GM12874 (cell line): ENCODE data around the gene ANTKMT.

Source experiments
- TF ChIP-seq, protein P1 (sequence below): IDR thresholded peaks from 2 replicates; pipeline ENCODE4 v1.5.1; 2011; ENCODE audit warnings: low read depth, mild to moderate bottlenecking, control low read depth, low read length, moderate library complexity; ENCODE audit not compliant: insufficient read depth

ANTKMT gene

DNA sequence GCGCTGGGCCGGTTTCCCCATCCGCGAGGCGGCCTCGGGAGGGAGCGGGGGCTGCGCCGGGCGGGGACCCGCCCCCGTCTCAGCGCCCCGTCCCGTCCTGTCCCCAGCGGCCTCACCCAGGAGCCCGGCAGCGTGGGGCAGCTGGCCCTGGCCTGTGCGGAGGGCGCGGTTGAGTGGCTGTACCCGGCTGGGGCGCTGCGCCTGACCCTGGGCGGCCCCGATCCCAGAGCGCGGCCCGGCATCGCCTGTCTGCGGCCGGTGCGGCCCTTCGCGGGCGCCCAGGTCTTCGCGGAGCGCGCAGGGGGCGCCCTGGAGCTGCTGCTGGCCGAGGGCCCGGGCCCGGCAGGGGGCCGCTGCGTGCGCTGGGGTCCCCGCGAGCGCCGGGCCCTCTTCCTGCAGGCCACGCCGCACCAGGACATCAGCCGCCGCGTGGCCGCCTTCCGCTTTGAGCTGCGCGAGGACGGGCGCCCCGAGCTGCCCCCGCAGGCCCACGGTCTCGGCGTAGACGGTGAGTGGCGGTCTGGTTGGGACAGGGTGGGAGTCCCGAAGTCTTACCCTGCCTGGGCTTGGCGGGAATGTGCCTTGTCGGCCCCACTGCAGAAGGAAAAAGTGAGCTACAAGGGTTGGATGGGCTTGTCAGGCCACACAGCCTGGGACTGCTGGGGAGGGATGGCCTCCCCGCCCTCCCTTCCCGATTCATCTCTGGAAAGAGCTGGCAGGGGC lies 5.3 kb upstream of the ANTKMT start:
- TF ChIP-seq, protein P1, sequence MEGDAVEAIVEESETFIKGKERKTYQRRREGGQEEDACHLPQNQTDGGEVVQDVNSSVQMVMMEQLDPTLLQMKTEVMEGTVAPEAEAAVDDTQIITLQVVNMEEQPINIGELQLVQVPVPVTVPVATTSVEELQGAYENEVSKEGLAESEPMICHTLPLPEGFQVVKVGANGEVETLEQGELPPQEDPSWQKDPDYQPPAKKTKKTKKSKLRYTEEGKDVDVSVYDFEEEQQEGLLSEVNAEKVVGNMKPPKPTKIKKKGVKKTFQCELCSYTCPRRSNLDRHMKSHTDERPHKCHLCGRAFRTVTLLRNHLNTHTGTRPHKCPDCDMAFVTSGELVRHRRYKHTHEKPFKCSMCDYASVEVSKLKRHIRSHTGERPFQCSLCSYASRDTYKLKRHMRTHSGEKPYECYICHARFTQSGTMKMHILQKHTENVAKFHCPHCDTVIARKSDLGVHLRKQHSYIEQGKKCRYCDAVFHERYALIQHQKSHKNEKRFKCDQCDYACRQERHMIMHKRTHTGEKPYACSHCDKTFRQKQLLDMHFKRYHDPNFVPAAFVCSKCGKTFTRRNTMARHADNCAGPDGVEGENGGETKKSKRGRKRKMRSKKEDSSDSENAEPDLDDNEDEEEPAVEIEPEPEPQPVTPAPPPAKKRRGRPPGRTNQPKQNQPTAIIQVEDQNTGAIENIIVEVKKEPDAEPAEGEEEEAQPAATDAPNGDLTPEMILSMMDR: peak; percentile 13; the same call in 1 of the 2 replicates

DNA sequence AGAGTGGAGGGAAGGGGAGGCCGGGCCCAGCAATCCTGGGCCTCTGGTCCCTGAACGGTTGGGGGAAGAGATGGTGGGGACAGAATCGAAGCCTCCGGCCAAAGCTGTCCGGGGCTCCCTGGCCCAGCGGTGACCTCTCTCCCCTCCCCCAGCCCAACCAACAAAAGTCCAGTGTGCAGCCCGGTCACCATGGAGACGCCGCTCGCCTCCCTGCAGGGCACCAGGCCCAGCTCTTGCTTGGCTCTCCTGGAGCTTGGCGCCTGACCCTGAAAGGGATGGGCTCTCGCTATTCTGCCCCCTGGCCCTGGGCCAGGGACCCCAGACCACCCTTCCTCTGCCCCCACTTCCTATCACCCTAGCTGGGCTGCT lies 4.8 kb upstream of the ANTKMT start:
- TF ChIP-seq, protein P1: no peak

DNA sequence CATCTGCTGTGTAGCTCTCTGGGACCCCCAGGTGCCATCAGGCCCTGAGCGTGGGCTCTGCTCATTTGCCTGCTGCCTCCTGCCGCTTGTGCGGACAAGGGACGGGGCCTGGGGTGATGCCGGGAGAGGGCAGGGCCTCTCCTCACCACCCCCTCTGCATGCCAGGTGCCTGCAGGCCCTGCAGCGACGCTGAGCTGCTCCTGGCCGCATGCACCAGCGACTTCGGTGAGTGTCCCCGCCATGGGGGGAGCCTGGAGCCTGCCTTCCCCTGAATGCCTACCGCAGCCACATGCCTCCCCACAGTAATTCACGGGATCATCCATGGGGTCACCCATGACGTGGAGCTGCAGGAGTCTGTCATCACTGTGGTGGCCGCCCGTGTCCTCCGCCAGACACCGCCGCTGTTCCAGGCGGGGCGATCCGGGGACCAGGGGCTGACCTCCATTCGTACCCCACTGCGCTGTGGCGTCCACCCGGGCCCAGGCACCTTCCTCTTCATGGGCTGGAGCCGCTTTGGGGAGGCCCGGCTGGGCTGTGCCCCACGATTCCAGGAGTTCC lies 4.1 kb upstream of the ANTKMT start:
- TF ChIP-seq, protein P1: no peak

DNA sequence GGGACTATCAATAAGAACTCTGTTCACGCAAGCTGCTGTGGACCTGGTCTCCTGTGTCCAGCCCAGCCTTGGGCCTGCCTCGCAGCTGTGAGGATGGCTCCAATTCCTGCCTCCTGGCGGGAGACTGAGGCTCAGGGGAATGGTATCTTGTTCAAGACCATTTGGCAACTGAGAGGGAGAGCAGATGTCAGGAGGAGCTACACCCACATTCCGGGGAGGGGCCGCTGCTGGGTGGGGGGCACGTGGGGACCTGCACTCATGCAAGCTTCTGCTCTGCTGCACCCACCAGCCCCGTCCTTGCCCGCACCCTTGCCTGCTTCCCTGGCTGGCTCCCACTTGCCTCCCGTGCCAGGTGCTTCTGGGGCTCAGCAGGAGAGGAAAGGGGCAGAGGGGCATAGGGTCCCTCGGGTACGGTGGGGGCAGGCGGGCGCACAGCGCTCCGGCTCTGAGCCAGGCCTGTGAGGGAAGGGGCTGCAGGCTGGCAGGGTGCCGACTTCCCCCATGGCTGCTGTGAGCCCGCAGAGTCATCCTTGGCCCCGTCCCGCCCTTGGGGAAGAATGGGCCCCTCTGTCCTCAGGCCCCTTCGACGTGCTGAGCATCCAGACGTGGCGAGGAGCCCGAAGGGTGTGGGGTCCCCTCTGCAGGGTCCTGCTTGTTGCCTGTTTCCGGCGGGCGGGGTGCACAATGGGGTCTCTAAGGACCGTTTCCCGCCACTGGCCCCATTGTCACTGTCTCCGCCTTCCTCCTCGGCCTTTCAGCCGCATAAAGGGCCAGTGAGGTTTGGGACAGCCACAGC lies 3.3 kb upstream of the ANTKMT start:
- TF ChIP-seq, protein P1: no peak

DNA sequence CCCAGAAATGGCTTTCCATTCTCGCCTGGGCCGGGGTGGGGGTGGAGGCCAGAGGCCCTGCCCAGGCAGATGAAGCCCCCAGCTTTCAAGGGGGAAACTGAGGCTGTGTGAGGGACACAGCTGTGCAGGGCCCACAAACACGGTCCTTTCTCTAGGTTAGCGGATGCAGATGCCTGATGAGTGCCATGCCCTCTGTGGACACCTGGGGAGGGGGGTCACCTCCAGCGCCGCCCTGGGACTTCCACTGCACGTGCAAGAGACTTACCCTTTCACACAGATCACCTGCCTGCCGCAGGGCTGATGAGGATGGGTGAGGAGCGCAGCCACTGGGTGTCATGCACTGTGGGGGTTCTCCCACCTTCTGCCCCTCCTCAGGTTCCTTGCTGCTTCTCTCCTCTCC lies 2.6 kb upstream of the ANTKMT start:
- TF ChIP-seq, protein P1: no peak

DNA sequence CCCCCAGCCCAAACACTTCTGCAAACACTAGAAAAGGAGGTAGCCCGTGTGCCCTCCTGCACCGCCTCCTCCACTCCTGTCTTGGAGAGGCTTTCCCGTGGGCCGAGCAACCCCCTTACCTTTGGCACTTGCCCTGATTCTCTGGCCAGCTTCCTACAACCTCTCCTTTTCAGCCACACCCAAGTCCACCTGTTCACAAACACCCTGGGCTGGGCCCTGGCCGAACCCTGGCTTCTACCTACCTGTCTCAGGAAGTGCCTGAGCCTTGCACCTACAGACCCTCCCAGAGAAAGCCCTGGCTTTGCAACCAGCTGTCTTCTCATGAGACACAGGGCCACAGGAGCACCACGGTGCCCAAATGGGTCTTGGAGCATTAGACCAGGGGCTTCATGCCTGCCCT lies 2.0 kb upstream of the ANTKMT start:
- TF ChIP-seq, protein P1: no peak

DNA sequence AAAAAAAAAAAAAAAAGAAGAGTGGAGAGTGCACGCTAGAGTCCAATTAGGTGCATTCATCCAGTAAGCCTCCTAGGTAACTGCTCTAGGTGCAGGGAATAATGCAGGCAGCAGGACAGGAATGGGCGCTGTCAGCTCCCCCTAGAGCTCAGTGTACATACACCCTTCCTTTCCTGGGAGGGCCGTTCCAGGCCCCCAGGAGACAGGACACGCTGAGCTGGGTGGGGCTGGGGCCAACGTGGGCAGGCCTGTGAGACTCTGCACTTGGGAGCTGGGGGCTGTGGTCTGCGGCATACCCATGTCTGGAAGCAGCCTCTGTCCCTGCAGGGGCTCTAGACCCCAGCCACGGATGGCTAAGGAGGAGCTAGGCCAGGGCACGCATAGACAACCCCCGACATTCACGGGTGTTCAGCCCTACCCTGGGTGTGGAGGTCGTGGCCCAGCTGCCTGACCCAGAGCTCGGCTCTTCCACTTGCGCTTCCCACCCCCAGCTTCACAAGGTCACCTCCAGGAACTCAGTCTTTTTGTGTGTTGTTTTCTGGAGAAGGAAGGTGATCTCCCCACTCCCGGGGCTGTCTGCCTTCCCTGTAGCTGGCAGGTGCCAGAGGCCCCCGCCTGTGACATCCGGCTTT lies 1.0 kb upstream of the ANTKMT start:
- TF ChIP-seq, protein P1: peak; percentile 22; the same call in 1 of the 2 replicates
